Measurements from ENCODE around the gene RBBP5. TPM values are rescaled to one million over a fixed set of nuclear protein-coding genes. Genes with fewer than 3 reads are reported as not detected.
A peak's percentile ranks its signal among the peaks of the same experiment; 100 is the strongest.

The RBBP5 gene
- total RNA-seq, 1 experiment from 2014 or later, result 17.3 TPM

GRCh38 chr1:205074084-205074483 is 47.7 kb downstream of the RBBP5 start:
- Histone ChIP-seq H4K5ac (ENCODE audit: insufficient read length, low read depth, low read length) (no peak overlapping the region), H2AK5ac (ENCODE audit: insufficient read length, low read length) (no peak overlapping the region), H3K9ac (ENCODE audit: extremely low read depth, insufficient read length, low read length) (no peak overlapping the region), H3K79me1 (ENCODE audit: insufficient read depth, low read depth, low read length, poor library complexity, severe bottlenecking) (no peaks in the 10 kb centered on the region), H3K14ac (ENCODE audit: insufficient read depth, low read length) (no peak overlapping the region), H3K23ac (ENCODE audit: insufficient read length, low read depth, low read length) (no peak overlapping the region), H2AFZ (ENCODE audit: low read length) (no peak overlapping the region), H2BK12ac (ENCODE audit: insufficient read length, low read depth, low read length) (no peak overlapping the region), H4K91ac (ENCODE audit: insufficient read length, low read depth, low read length) (no peak overlapping the region), H2BK20ac (ENCODE audit: low read depth, low read length, poor library complexity, severe bottlenecking) (no peak overlapping the region), H3K4ac (ENCODE audit: low read depth, low read length) (no peak overlapping the region), H3K56ac (ENCODE audit: insufficient read length, low read depth, low read length) (no peak overlapping the region), H3K79me2 (ENCODE audit: insufficient read depth, low read length) (no peaks in the 10 kb centered on the region), H2BK15ac (ENCODE audit: low read depth, low read length) (no peak overlapping the region), H3K27ac (ENCODE audit: insufficient read length, low read depth, low read length) (no peak overlapping the region), H2BK120ac (ENCODE audit: low read depth, low read length, poor library complexity, severe bottlenecking) (no peak overlapping the region), H3K27me3 (ENCODE audit: insufficient read depth, low read length) (no peaks in the 10 kb centered on the region), H4K8ac (replicated peaks; ENCODE audit: insufficient read length, low read depth, low read length) (no peak overlapping the region), H3T11ph (ENCODE audit: low read length) (no peak overlapping the region), H3K18ac (ENCODE audit: insufficient read length, low read depth, low read length) (no peak overlapping the region), H3K4me2 (ENCODE audit: insufficient read depth, insufficient read length, low read length) (no peak overlapping the region), H4K20me1 (ENCODE audit: control insufficient read depth, insufficient read depth, insufficient read length) (no peaks in the 10 kb centered on the region), H3K9me3 (ENCODE audit: control insufficient read depth, low read depth, low read length) (no peaks in the 10 kb centered on the region), H3K4me1 (ENCODE audit: insufficient read depth, low read length) (no peaks in the 10 kb centered on the region), H2BK5ac (ENCODE audit: insufficient read length, low read length) (no peak overlapping the region), H3K23me2 (ENCODE audit: insufficient read length, low read depth, low read length, poor library complexity, severe bottlenecking) (no peaks in the 10 kb centered on the region)
- WGBS (ENCODE audit: extremely low coverage, insufficient read length, low lambda C conversion rate), result no CpG with 5 or more reads among the region's 11 CpGs
- Mint-ChIP-seq H3K36me3 (ENCODE audit: insufficient read depth in 1 of 3, low read depth in 3 of 3) (no peaks in the 10 kb centered on the region), H3K27me3 (ENCODE audit: low read depth) (no peaks in the 10 kb centered on the region; the same call in 1 of the 2 replicates), H3K4me3 (no peak overlapping the region), H3K9me3 (no peaks in the 10 kb centered on the region), H3K4me1 (no peaks in the 10 kb centered on the region; a peak in 2 of 4 replicates), H3K27ac (peak overlapping the region in 1 of 3 experiments; percentile 44; a peak in 2 of 7 replicates)
- TF ChIP-seq, protein P1, sequence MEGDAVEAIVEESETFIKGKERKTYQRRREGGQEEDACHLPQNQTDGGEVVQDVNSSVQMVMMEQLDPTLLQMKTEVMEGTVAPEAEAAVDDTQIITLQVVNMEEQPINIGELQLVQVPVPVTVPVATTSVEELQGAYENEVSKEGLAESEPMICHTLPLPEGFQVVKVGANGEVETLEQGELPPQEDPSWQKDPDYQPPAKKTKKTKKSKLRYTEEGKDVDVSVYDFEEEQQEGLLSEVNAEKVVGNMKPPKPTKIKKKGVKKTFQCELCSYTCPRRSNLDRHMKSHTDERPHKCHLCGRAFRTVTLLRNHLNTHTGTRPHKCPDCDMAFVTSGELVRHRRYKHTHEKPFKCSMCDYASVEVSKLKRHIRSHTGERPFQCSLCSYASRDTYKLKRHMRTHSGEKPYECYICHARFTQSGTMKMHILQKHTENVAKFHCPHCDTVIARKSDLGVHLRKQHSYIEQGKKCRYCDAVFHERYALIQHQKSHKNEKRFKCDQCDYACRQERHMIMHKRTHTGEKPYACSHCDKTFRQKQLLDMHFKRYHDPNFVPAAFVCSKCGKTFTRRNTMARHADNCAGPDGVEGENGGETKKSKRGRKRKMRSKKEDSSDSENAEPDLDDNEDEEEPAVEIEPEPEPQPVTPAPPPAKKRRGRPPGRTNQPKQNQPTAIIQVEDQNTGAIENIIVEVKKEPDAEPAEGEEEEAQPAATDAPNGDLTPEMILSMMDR (conservative IDR thresholded peaks at IDR 0.05), result no peak
- DNase-seq, result no peak
